HG03565 (cell line): ENCODE results near the gene ACVR2B.

Experiments
- ATAC-seq: cut with Tn5 transposase; IDR thresholded peaks from one replicate; pipeline ENCODE4 v1.9.1; 2021; ENCODE audit warnings: mild to moderate bottlenecking, moderate library complexity; ENCODE audit not compliant: unreplicated experiment

ACVR2B gene

DNA sequence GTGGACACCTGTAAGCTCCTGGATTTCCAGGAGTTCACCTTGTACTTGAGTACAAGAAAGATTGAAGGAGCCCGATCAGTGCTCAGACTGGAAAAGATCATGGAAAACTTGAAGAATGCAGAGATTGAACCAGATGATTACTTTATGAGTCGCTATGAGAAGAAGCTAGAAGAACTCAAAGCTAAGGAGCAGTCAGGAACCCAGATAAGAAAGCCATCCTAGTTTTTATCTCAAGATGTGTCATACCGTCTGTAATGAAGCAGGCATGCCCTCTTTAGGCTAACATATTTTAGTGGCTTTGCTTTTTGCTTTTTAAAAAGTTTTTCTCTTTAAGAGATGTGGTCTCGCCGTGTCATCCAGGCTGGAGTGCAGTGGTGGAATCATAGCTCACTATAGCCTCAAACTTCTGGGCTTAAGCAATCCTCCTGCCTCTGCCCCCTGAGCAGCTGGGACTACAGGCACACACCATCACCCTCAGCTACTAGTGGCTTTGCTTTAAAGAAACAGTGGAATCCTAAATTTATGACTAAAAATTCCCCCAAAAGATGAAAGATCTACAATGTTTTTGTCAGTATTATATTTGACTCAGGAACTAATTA, 70.5 kb downstream of the ACVR2B start:
- no peak for ATAC-seq

DNA sequence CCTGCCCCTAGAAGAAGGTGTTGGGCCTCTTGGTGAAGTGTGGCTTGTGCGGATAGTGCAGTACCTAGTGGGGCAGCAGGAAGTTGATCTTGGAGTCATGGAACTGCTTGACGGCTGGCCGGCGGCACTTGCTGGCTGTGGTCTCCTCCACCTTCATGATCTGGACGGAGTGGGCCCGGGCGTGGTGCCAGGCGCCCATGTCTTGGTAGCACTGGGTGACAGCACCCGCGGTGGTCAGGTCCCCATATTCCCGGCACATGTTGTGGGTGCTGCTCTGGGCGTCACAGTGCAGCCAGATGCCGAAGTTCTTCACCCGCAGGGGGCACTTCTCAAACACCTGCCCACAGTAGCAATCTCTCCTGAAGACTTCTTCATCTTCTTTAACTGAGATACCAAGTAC, 73.1 kb downstream of the ACVR2B start:
- ATAC-seq: no peak

DNA sequence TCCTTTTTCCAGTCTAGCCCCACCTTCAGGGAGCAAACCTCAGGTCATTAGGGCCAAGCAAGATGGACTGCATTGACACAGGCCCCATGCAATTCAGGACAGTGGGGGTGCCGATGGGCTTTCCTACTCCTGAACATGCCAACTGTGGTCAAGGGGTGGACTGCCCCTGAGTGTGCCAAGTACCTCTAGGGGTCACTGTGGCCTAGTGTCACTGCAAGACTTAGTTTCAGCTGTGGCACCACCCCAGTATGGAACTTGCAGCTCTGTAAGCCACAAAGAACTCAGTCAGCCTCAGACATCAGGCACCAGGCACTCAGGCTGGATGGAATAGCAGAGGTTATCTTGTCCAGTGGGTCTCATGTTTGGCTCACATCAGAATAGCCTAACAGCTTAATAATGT, 74.8 kb downstream of the ACVR2B start:
- no peak for ATAC-seq

DNA sequence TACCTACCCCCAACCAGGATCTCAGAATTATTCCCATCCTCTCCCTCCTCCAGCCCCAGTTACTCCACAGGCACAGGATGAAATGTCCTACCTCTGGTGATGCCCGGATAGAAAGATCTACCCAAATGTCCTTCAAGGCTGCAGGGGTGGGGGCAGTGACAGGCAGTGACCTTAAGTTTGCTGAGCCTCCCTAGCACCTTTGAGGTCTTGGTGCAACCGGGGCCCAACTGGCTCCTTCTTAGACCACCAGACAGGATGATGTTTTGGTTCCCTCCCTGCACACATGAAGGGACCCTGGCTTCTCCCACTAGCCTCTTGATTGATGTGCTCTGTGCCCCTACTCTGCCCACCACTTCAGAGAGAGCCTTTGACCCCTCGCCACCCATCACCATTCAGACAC, 78.8 kb downstream of the ACVR2B start:
- ATAC-seq: no peak

DNA sequence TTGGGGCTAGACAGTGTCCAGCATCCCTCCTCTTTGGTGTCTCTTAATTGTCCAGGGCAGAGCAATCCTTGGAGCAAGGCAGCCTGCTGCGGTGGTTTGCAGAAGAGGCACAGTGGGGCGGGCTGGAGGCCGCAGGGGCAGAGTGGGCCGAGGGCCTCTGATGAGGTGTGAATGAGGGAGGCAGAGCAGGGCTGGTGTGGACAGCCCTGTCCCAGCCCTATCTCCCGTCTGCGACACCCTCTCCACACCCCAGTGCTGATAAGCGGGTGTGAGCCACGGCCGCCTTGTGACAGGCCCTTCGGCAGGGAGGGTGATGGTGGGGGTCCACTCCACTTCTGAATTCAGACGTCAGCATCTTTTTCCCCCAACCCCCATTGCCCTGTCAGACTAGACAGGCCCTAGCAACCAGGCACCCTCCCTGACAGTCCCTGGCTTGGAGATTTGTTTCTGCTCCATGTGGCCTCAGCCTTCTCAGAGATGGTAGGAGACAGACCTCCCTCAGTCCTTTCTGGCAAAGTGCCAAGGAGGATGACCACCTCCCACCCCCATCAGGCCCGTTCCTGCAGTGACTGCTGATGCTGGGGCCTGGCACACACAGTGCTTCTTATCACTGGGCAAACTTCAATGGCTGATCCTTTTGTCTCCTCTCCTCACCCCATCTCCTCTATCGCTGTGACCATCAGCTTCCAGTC, 79.7 kb downstream of the ACVR2B start:
- ATAC-seq: no peak

DNA sequence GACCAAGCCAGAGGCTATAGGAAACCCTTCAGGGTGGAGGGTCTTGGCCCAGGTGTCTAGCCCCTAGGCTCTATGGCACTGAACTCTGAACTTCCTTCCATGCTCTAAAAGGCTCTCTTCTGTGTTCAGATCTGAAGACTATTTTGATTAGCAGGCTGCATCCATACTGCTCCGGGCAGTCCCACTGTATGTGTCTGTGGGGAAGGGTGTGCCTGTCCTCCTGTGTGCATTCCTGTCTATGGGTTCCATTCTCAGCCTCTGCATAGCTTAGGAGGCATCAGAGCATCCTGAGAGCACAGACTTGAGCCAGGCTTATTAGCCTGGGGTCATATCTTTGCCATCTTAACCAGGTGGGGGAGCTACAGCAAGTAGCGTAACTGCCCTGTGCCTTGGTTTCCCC, 80.5 kb downstream of the ACVR2B start:
- no peak for ATAC-seq

DNA sequence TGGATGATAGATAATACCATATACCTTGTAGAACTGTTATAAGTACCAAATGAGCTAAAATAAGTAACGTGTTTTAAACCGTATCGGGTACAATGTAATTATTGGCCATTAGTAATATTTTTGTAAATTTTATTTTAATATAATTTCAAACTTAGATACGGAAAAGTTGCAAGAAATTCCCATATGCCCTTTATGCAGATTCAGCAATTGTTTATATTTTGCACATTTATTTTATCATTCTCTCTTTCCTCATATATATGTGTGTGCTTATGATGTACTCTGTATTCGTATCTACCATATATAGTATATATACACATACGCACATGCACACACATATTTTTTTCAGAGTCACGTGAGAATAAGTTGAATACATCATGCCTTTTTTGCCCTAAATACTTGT, 80.9 kb downstream of the ACVR2B start:
- ATAC-seq: no peak

DNA sequence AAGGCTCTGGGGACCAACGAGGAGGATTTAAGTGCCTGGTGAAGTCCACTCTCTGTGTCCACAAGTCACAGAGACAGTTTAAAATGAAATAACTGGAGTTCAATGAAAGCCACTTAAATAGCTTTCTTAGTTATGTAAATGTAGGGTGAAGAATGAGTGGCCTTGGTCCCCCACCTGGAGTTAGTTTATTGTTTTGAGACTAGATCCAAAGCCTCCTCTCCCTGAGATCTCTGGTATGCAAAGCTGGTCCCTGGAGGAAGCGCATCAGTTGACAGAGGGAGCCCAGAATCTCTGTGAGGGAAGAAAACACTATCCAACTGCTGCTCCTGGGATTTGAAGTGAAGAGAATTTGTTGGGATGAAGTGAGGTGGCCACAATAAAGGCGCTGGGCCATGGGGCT, 83.0 kb downstream of the ACVR2B start:
- ATAC-seq: no peak

DNA sequence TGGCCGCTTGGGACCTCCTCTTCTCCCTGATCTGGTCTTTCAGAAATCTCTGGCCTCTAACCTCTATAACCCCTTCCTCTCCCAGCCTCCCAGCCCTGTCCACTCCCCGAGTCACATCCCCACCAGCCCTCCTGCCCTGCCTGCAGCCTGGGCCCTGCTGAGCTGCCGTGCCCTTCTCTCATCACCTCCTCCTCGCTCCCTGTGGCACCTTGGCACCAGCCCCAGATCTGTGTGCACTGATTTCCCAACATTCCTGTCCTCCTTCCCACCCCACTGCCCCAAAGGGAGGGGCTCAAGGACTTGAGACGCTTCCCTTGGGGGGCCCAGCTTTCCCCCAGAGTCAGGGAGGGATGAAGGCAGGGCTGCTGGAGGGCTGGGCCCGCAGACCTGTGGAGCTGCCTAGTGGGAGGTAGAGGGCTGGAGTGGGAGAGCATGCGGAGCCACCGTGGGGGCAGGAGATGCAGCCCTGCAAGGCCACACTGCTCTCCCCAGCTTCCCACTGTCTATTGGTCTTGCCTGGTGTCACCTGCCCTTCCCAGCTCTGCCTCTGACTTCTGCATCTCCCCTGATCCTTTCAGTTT, 85.2 kb downstream of the ACVR2B start:
- no peak for ATAC-seq

DNA sequence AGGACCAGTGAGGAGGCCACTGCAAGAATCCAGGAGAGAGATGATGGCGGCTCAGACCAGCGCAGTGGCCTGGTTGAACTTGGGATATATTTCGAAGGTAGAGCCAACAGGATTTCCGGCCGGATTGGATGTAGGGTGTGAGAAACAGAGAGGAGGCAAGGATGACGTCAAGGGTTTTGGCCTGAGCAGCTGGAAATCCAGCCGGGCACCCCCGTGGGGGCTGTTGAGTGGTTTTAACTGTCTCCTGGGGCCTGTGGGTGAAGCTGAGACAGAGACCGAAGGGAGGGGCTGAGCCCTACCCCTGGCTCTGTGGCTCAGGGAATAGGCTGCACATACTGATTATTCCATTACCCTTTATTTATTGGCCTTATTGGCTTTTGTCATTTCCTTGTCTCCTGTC, 88.1 kb downstream of the ACVR2B start:
- ATAC-seq: no peak
